ENCODE data around the gene PSG6.
"Not testable (repeated sequence)": the region's sequence is repeated elsewhere in the genome, so short reads cannot be mapped to it uniquely, and the experiment has no call there.

DNA sequence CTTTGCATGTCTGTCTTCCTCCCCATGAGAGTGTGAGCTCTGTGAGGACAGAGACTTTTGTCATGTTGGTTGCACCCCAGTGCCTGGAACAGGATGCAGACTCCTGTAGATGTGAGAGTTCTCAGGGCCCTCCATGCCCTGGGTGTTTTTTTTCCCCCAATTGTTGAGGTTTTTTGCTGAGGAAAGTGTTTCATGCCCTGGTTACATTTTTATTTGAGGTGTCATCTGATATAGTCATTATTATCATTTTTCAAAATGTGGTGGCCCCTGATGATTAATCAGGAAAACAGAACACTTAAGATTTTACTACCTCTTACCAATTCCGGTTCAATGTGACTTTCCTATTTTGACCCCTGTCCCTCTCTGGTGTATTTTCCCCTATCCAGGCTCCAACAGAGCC is 763 bp downstream of the PSG6 start:
- TF ChIP-seq, protein P1, sequence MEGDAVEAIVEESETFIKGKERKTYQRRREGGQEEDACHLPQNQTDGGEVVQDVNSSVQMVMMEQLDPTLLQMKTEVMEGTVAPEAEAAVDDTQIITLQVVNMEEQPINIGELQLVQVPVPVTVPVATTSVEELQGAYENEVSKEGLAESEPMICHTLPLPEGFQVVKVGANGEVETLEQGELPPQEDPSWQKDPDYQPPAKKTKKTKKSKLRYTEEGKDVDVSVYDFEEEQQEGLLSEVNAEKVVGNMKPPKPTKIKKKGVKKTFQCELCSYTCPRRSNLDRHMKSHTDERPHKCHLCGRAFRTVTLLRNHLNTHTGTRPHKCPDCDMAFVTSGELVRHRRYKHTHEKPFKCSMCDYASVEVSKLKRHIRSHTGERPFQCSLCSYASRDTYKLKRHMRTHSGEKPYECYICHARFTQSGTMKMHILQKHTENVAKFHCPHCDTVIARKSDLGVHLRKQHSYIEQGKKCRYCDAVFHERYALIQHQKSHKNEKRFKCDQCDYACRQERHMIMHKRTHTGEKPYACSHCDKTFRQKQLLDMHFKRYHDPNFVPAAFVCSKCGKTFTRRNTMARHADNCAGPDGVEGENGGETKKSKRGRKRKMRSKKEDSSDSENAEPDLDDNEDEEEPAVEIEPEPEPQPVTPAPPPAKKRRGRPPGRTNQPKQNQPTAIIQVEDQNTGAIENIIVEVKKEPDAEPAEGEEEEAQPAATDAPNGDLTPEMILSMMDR (IDR thresholded peaks at IDR 0.05) = not testable (repeated sequence)
- TF ChIP-seq POLR2A (IDR thresholded peaks at IDR 0.05) = not testable (repeated sequence)

Data from lower leg skin (tissue), 3 donors.